Measurements from ENCODE around the gene LEFTY1.

The LEFTY1 gene

DNA sequence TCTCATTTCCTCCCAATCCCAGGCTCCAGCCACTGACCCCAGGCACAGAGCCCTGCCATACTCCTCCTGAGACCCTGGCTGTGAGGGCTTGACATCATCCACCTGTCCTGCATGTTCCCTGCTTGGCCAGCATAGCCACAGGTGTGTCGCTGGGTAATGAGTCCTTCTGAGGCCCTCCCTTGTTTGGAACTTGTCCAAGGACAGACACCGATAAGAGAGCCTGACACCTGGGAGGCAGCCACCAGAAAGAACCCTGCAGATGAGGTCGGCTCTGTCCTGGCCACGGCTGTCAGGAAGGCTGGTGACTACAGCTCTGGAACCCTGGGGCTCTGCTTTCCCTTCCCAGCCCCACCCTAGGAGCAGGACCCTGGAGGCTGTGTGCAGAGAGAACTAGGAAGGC is 41.3 kb downstream of the LEFTY1 start:
- DNase-seq = no peak

DNA sequence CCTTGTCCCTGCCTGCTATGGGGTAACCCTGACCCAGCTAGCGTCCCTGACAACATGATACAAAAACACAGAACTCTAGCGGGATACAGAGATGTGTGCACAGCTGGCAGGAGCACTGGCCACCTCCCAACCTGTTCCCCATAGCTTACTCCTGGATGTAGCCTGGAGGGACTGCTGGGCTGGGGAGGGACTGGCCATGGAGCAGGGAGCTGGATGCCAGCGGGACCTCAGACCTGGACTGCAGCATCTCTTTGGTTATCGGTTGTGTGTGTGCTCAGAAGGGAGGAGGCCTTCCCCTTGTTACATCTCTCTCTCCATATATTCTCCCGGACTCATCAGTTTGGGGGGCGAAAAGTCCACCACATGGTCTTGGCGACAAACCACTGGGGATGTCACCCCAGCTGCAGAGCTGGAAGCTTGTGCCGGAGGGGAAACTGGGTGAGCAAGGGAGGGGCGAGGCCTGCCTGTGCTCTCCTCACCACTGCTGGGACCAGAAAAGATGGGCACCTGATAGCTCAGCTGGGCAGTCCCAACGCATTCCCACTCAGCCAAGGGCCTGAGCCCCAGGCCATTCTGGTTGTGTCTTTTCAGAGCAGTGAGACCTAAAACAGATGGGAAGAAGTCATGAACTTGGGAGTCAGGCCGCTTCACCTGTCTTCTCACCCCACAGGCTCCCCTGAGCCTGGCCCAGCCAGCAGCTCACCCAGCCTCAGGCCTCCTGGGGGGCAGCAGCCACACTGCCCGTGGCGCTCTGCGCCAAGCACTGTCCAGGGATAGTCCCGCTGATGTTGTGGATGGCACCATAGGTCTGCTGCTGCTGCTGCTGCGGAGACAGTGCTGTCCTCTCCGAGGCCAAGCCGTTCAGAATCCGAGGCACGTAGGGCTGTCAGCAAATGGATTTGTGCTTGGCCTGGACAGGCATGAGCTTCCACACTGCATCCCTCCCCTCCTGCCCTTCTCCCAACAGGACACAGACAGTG is 42.3 kb downstream of the LEFTY1 start:
- no peak for DNase-seq

DNA sequence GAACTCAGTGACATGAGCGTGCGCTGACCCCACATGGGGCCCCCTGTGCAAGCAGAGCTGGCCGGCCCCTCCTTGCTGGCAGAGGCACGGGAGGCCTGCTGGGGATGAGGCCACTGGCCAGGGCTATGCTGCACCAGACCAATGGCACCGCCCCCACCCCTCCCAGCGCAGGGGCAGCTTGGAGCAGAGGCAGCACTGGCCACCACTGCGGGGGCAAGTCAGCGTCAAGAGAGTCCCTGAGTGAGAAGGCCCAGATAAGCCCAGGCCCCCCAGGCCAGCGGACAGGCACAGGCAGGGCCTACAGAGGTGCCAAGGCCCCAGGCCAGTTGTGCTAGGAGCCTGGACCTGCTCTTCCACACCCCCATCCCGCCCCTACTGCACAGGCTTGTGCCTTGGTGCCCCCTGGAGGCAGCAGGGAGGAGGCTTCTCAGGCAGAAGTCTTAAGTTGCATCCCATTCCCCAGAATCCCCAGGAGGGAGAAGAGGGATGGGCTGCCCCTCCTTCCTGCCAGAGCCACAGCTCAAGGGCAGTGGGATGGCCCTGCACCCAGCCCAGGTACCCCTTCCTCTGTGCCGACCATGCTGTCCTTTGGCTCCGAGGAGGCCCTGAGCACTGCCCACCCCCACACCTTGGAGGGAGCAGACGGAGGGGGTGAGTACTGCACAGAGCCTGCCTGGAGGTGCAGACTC is 43.2 kb downstream of the LEFTY1 start:
- DNase-seq = peak; percentile 29

DNA sequence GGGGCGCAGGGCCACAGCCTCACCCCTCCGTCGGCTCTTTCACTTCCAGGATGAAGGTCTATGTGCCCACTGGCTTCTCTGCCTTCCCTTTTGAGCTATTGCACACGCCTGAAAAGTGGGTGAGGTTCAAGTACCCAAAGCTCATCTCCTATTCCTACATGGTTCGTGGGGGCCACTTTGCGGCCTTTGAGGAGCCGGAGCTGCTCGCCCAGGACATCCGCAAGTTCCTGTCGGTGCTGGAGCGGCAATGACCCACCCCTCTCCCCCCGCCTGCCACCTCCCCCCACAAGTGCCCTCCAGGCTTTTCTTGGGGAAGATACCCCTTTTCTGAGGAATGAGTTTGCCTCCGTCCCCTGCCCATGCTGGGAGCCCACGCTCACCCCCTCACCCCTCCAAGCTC is 43.8 kb downstream of the LEFTY1 start:
- no peak for DNase-seq

DNA sequence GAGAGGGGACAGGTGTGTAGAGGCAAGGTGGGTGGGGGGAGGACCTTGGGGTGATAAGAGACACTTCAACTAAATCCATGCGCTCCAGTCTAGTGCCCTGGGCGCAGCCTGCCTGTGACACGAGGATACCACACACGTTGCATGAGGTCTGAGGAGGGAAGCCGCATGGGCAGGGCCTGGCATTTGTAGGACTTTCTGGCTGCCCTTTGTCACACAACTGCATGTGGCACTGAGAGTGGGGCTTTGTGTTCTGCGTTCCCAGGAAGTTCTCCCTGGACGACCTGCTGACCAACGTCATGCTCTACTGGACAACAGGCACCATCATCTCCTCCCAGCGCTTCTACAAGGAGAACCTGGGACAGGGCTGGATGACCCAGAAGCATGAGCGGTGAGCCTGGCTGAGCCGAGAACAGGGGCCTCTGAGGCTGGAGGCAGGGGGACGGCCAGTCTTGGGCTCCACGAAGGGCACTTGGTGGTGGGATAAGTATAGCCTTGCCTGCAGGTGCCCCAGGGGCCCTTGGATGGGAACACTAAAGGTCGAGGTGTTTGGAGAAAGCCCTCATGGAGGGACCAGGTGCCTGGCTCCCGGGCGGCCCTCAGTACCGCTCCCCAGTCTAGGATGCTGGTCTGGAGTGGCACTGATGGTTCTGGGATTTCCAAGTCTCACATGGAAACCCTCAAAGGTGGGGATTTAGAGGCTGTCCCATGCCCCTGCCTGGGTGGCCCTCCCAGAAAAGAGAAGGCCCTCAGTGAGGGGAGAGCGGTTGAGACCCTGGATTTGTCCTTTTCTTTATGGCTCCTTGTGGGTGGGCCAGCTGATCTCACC is 44.5 kb downstream of the LEFTY1 start:
- no peak for DNase-seq

- no peak for DNase-seq
Observed at GRCh38 chr1:225843426-225843795, 45.5 kb downstream of the LEFTY1 start.

- no peak for DNase-seq
Observed at GRCh38 chr1:225842788-225843425, 46.0 kb downstream of the LEFTY1 start.

GRCh38 chr1:225842074-225842473 is 46.9 kb downstream of the LEFTY1 start:
- DNase-seq = no peak

DNA sequence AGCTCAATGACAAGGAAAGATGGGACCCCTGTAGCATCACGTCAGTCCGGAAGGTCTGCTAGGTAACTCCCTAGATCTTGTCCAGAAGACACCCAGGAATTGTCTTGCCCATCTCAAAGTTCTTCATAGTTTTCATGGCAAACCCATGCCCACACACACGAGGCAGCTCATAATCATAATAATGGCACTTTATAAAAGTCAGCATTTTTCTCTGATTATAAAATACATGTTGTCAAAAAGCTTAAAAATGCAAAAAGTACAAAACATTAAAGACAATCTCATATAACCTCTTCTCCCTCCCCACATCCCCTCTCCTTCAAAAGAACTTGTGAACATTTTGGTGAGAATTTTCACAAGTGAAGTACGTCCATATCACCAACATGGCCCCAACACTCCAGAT is 48.2 kb downstream of the LEFTY1 start:
- no peak for DNase-seq

DNA sequence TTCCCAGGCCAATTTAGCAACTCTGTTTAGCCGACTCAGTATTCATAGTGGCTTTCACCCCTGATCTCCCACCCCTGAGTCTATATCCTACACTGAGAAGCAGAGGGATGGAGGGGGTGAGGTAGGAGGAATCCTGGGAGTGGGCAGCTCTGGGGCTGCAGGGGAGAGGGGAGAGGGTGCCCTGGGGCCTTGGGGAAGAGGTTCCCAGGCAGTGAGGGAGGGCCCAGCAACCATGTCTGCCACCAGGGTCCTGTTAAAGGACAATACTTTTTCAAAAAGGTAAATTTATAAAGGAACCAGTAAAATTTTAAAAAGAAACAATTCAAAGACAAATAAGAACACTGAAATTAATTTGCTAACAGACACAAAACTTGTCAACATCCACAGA is 48.7 kb downstream of the LEFTY1 start:
- DNase-seq = no peak

DNA sequence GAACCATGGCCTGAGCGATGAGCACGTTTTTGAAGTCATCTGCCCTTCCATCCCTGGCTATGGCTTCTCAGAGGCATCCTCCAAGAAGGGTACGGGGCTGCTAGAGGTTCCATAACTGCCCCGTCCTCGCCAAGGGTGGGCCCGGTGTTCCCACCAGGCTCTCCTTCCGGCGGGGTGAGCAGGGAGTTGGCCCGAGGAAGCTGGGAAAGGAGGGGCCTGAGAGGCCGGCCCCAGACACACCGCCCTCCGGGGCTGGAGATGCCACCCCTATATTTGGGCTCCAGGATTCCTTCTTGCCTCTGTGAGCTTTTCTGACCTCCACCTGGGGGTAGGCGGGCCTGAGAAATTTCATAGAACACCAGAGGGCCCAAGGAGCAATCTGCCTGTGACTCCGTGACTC is 50.2 kb downstream of the LEFTY1 start:
- no peak for DNase-seq

GRCh38 chr1:225836296-225836695 is 52.6 kb downstream of the LEFTY1 start:
- peak; percentile 25 for DNase-seq

Measured in inflammatory macrophage treated with lipopolysaccharide for 4 hours (primary cell).